Transverse colon (tissue), 3 donors: ENCODE results near the gene CLCNKA.

Source experiments
- EP300 ChIP-seq: sonication (generic); formaldehyde crosslinking; IDR thresholded peaks from one replicate; pipeline ENCODE4 v1.6.1; 2017; ENCODE audit warnings: antibody characterized with exemption, low read depth
- POLR2A ChIP-seq: fragments of 450-650 bp; IDR thresholded peaks from one replicate; pipeline ENCODE4 v1.6.1; 2016; ENCODE audit warnings: antibody characterized with exemption, mild to moderate bottlenecking, moderate library complexity
- TF ChIP-seq, protein P1 (sequence below), 5 experiments: fragments of 200-600 bp in 3 of 5; fragments of 450-650 bp in 2 of 5; sonication (generic) in 3 of 5; IDR thresholded peaks; 1 replicate in 2 of 5; 2 replicates in 3 of 5; pipeline ENCODE4 v1.5.1; 2016 to 2017; ENCODE audit warnings: antibody characterized with exemption in 5 of 5, inconsistent platforms in 3 of 5, mild to moderate bottlenecking in 2 of 5, moderate library complexity in 1 of 5

DNA sequence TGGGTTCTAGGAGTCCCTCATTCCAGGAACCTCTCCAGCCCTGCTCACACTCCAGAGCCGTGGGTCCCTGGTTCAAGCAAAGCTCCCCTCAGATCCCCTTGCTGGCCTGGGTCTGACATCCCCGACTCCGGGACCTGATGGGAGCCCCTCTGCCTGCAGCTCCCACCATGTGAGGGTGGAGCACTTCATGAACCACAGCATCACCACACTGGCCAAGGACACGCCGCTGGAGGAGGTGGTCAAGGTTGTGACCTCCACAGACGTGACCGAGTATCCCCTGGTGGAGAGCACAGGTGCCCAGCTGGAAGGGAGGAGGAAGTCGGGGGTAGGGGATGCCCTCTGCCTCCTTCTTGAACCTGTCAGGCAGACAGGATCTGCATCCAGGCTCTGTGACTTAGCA lies 9.7 kb downstream of the CLCNKA start:
- TF ChIP-seq, protein P1, sequence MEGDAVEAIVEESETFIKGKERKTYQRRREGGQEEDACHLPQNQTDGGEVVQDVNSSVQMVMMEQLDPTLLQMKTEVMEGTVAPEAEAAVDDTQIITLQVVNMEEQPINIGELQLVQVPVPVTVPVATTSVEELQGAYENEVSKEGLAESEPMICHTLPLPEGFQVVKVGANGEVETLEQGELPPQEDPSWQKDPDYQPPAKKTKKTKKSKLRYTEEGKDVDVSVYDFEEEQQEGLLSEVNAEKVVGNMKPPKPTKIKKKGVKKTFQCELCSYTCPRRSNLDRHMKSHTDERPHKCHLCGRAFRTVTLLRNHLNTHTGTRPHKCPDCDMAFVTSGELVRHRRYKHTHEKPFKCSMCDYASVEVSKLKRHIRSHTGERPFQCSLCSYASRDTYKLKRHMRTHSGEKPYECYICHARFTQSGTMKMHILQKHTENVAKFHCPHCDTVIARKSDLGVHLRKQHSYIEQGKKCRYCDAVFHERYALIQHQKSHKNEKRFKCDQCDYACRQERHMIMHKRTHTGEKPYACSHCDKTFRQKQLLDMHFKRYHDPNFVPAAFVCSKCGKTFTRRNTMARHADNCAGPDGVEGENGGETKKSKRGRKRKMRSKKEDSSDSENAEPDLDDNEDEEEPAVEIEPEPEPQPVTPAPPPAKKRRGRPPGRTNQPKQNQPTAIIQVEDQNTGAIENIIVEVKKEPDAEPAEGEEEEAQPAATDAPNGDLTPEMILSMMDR (IDR thresholded peaks at IDR 0.05), result no peak
- TF ChIP-seq POLR2A, result no peak
- no peak for TF ChIP-seq EP300
